ENCODE data around the gene MRPL40. TPM values are rescaled to one million over a fixed set of nuclear protein-coding genes. Genes with fewer than 3 reads are reported as not detected.

Gene MRPL40
- total and polyA plus RNA-seq, 2 experiments from 2014 or later = 15.5 to 53.5 TPM

- TF ChIP-seq ZNF462 (CRISPR knock-in tag; IDR thresholded peaks at IDR 0.05) (no peak), STAT1 (IDR thresholded peaks at IDR 0.05; ENCODE audit: unreplicated experiment) (no peak), CREB1 (CRISPR knock-in tag; IDR thresholded peaks at IDR 0.05; ENCODE audit: low read depth) (no peak)
Measured at GRCh38 chr22:19404676-19405075, 27.7 kb upstream of the MRPL40 start (continued).

- Mint-ChIP-seq H3K4me1 (no peaks in the 10 kb centered on the region), H3K36me3 (ENCODE audit: low read depth) (peaks cover 68% of the 10 kb centered on the region), H3K9me3 (no peaks in the 10 kb centered on the region), H3K27ac (no peak overlapping the region), H3K27me3 (ENCODE audit: insufficient read depth, low read depth, poor library complexity) (peaks cover 16% of the 10 kb centered on the region), H3K4me3 (no peak overlapping the region)
- ATAC-seq = no peak
- Histone ChIP-seq H3F3A (replicated peaks; ENCODE audit: low read depth) (no peaks in the 10 kb centered on the region), H3K27me3 (ENCODE audit: insufficient read depth) (no peaks in the 10 kb centered on the region), H3K27ac (ENCODE audit: low read depth) (no peak overlapping the region), H4K20me1 (replicated peaks; ENCODE audit: insufficient read depth) (peaks cover 22% of the 10 kb centered on the region), H3K4me1 (ENCODE audit: insufficient read depth) (no peaks in the 10 kb centered on the region), H2AFZ (no peak overlapping the region), H3K9me2 (ENCODE audit: insufficient read depth) (no peaks in the 10 kb centered on the region), H3K36me3 (ENCODE audit: insufficient read depth) (peaks cover 27% of the 10 kb centered on the region), H3K4me2 (no peak overlapping the region), H3K79me2 (replicated peaks; ENCODE audit: insufficient read depth) (no peaks in the 10 kb centered on the region; the same call in none of the 2 replicates), H3K4me3 (no peak overlapping the region)
- no peak for DNase-seq (ENCODE audit: low spot score)
- TF ChIP-seq CTCF (conservative IDR thresholded peaks at IDR 0.05; ENCODE audit: low read depth in 2 of 2) = no peak
- TF ChIP-seq ZNF331 (CRISPR knock-in tag; IDR thresholded peaks at IDR 0.05; ENCODE audit: low read depth) = no peak
- no peak for TF ChIP-seq REST (IDR thresholded peaks at IDR 0.05; ENCODE audit: unreplicated experiment)
- no peak for TF ChIP-seq POLR2AphosphoS5 (IDR thresholded peaks at IDR 0.05; ENCODE audit: low read depth)
Measured at GRCh38 chr22:19405133-19405532, 27.2 kb upstream of the MRPL40 start.

All from GM23338 (cell line).